Liver (tissue), 9 donors: Measurements from ENCODE around the gene HCN2. TPM values are rescaled to one million over a fixed set of nuclear protein-coding genes. Genes with fewer than 3 reads are reported as not detected.

Experiments
- DNase-seq: peaks from one replicate; pipeline ENCODE4 v3.0.0-alpha.2; 2017; ENCODE audit warnings: low spot score
- H3K27ac ChIP-seq, 2 donors: one replicate each; pipeline ENCODE4 v1.7.0; 2013; ENCODE audit warnings: inconsistent platforms in 2 of 2, low read length in 2 of 2, control low read depth in 1 of 2, low read depth in 1 of 2, mild to moderate bottlenecking in 1 of 2
- H3K27me3 ChIP-seq, 4 donors: one replicate each; pipeline versions ENCODE4 v1.6.1 to v1.7.0; 2013; ENCODE audit warnings: low read length in 3 of 4, inconsistent platforms in 1 of 4, mild to moderate bottlenecking in 1 of 4, moderate library complexity in 1 of 4; ENCODE audit not compliant: control insufficient read depth in 4 of 4, insufficient read depth in 4 of 4
- H3K36me3 ChIP-seq, 4 donors: one replicate each; pipeline versions ENCODE4 v1.6.1 to v1.7.0; 2013; ENCODE audit warnings: low read length in 3 of 4, mild to moderate bottlenecking in 3 of 4, low read depth in 1 of 4, moderate library complexity in 1 of 4; ENCODE audit not compliant: control insufficient read depth in 4 of 4, insufficient read depth in 3 of 4
- H3K4me1 ChIP-seq, 4 donors: one replicate each; pipeline versions ENCODE4 v1.6.1 to v1.7.0; 2013; ENCODE audit warnings: low read length in 3 of 4, mild to moderate bottlenecking in 3 of 4, moderate library complexity in 1 of 4; ENCODE audit not compliant: control insufficient read depth in 4 of 4, insufficient read depth in 4 of 4
- H3K4me3 ChIP-seq, 3 donors: one replicate each; pipeline versions ENCODE4 v1.6.1 to v1.7.0; 2013; ENCODE audit warnings: low read length in 3 of 3, control low read depth in 1 of 3, low read depth in 1 of 3, mild to moderate bottlenecking in 1 of 3
- H3K9ac ChIP-seq, 2 donors: one replicate each; pipeline ENCODE4 v1.7.0; 2013; ENCODE audit warnings: low read length in 2 of 2, mild to moderate bottlenecking in 2 of 2, moderate library complexity in 2 of 2, control low read depth in 1 of 2, low read depth in 1 of 2
- H3K9me3 ChIP-seq, 4 donors: one replicate each; pipeline versions ENCODE4 v1.6.1 to v1.7.0; 2013; ENCODE audit warnings: low read length in 3 of 4; ENCODE audit not compliant: control insufficient read depth in 4 of 4
- EGR1 ChIP-seq, 2 donors: IDR thresholded peaks; 2 replicates each; pipeline ENCODE4 v1.6.1; 2016 to 2018; ENCODE audit warnings: antibody characterized with exemption in 2 of 2, low read depth in 2 of 2
- FOXA1 ChIP-seq: IDR thresholded peaks from 2 replicates; pipeline ENCODE4 v1.6.1; 2016; ENCODE audit warnings: antibody characterized with exemption
- FOXA2 ChIP-seq: IDR thresholded peaks from 2 replicates; pipeline ENCODE4 v1.6.1; 2016; ENCODE audit warnings: antibody characterized with exemption
- GABPA ChIP-seq, 2 donors: IDR thresholded peaks in 1 of 2; conservative IDR thresholded peaks in 1 of 2; 2 replicates each; pipeline ENCODE4 v1.6.1; 2016; ENCODE audit warnings: antibody characterized with exemption in 2 of 2, mild to moderate bottlenecking in 1 of 2, moderate library complexity in 1 of 2
- HNF4A ChIP-seq, 2 donors: conservative IDR thresholded peaks; 2 replicates each; pipeline ENCODE4 v1.6.1; 2016; ENCODE audit warnings: antibody characterized with exemption in 2 of 2, mild to moderate bottlenecking in 2 of 2
- HNF4G ChIP-seq: IDR thresholded peaks from 2 replicates; pipeline ENCODE4 v1.6.1; 2016; ENCODE audit warnings: antibody characterized with exemption
- JUND ChIP-seq, 2 donors: IDR thresholded peaks; 2 replicates each; pipeline ENCODE4 v1.6.1; 2016; ENCODE audit warnings: antibody characterized with exemption in 2 of 2
- NR2F2 ChIP-seq: IDR thresholded peaks from 2 replicates; pipeline ENCODE4 v1.6.1; 2016; ENCODE audit warnings: antibody characterized with exemption
- RAD21 ChIP-seq, 2 donors: IDR thresholded peaks; 2 replicates each; pipeline ENCODE4 v1.6.1; 2016; ENCODE audit warnings: antibody characterized with exemption in 2 of 2, mild to moderate bottlenecking in 2 of 2
- RXRA ChIP-seq, 2 donors: IDR thresholded peaks; 2 replicates each; pipeline ENCODE4 v1.6.1; 2017 to 2018; ENCODE audit warnings: antibody characterized with exemption in 2 of 2, mild to moderate bottlenecking in 1 of 2
- SP1 ChIP-seq: IDR thresholded peaks from 2 replicates; pipeline ENCODE4 v1.6.1; 2018; ENCODE audit warnings: antibody characterized with exemption, mild to moderate bottlenecking
- TAF1 ChIP-seq: conservative IDR thresholded peaks from 2 replicates; pipeline ENCODE4 v1.6.1; 2016; ENCODE audit warnings: antibody characterized with exemption, mild to moderate bottlenecking
- YY1 ChIP-seq: IDR thresholded peaks from 2 replicates; pipeline ENCODE4 v1.6.1; 2016; ENCODE audit warnings: antibody characterized with exemption, mild to moderate bottlenecking
- WGBS: extraction: QIAGEN DNeasy Blood & Tissue Kit; methylation state at CpG from one replicate; pipeline ENCODE4 v1.1.7; 2013; 5-methylcytosine and 5-hydroxymethylcytosine counted together
- polyA plus RNA-seq, 2 donors: library from polyadenylated mRNA; stranded (reverse) in 1 of 2; unstranded in 1 of 2; fragments of 200-250 nt in 1 of 2; fragments of >200 nt in 1 of 2; fragmentation: Nextera tagmentation in 1 of 2; extraction: Ambion mirVana in 1 of 2; gene quantifications; one replicate each; pipeline versions ENCODE4 v1.2.1 to v1.2.3, GENCODE V29; 2013 to 2015
- total RNA-seq, 2 donors: library from RNA; depleted of rRNA; stranded (reverse); fragments of >200 nt; gene quantifications; one replicate each; pipeline ENCODE4 v1.2.3, GENCODE V29; 2014
- TF ChIP-seq, protein P1 (sequence below): IDR thresholded peaks from 2 replicates; pipeline ENCODE4 v1.6.1; 2016; ENCODE audit warnings: antibody characterized with exemption
- TF ChIP-seq, protein P2 (sequence below): IDR thresholded peaks from 2 replicates; pipeline ENCODE4 v1.6.1; 2016; ENCODE audit warnings: antibody characterized with exemption
- TF ChIP-seq, protein P3 (sequence below): fragments of 150-350 bp; IDR thresholded peaks from 2 replicates; pipeline ENCODE4 v1.5.1; 2017; ENCODE audit warnings: improper control_type of control experiment, low read depth, low read length; ENCODE audit not compliant: missing input control
- TF ChIP-seq, protein P4 (sequence below): IDR thresholded peaks from 2 replicates; pipeline ENCODE4 v1.6.1; 2016; ENCODE audit warnings: antibody characterized with exemption
- TF ChIP-seq, protein P5 (sequence below): IDR thresholded peaks from 2 replicates; pipeline ENCODE4 v1.6.1; 2016; ENCODE audit warnings: antibody characterized with exemption, mild to moderate bottlenecking
- donor health status: healthy.
- donor health status: healthy.
- donor health status: healthy.
- donor health status: healthy.
- donor health status: healthy.

Gene HCN2
- total and polyA plus RNA-seq, 4 donors: 0.05 to 0.17 (median 0.13) TPM; not detected in 1

DNA sequence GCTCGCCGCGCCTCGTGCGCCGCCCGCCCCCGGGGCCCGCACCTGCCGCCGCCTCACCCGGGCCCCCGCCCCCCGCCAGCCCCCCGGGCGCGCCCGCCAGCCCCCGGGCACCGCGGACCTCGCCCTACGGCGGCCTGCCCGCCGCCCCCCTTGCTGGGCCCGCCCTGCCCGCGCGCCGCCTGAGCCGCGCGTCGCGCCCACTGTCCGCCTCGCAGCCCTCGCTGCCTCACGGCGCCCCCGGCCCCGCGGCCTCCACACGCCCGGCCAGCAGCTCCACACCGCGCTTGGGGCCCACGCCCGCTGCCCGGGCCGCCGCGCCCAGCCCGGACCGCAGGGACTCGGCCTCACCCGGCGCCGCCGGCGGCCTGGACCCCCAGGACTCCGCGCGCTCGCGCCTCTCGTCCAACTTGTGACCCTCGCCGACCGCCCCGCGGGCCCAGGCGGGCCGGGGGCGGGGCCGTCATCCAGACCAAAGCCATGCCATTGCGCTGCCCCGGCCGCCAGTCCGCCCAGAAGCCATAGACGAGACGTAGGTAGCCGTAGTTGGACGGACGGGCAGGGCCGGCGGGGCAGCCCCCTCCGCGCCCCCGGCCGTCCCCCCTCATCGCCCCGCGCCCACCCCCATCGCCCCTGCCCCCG, 26.5 kb downstream of the HCN2 start:
- H3K9me3 ChIP-seq: no peaks in the 10 kb centered on the region
- WGBS: 23% methylated on average over 96 of the region's 97 CpGs
- no peak for DNase-seq
- H3K4me1 ChIP-seq: peaks cover 0 to 4% (median 2%) of the 10 kb centered on the region in 4 donors
- TF ChIP-seq FOXA1: no peak
- TF ChIP-seq SP1: no peak
- TF ChIP-seq YY1: no peak
- TF ChIP-seq FOXA2: no peak
- no peak for TF ChIP-seq GABPA (IDR thresholded peaks at IDR 0.05 in 1 of 2, conservative IDR thresholded peaks at IDR 0.05 in 1 of 2)
- TF ChIP-seq, protein P1, sequence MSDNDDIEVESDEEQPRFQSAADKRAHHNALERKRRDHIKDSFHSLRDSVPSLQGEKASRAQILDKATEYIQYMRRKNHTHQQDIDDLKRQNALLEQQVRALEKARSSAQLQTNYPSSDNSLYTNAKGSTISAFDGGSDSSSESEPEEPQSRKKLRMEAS: no peak
- TF ChIP-seq, protein P2, sequence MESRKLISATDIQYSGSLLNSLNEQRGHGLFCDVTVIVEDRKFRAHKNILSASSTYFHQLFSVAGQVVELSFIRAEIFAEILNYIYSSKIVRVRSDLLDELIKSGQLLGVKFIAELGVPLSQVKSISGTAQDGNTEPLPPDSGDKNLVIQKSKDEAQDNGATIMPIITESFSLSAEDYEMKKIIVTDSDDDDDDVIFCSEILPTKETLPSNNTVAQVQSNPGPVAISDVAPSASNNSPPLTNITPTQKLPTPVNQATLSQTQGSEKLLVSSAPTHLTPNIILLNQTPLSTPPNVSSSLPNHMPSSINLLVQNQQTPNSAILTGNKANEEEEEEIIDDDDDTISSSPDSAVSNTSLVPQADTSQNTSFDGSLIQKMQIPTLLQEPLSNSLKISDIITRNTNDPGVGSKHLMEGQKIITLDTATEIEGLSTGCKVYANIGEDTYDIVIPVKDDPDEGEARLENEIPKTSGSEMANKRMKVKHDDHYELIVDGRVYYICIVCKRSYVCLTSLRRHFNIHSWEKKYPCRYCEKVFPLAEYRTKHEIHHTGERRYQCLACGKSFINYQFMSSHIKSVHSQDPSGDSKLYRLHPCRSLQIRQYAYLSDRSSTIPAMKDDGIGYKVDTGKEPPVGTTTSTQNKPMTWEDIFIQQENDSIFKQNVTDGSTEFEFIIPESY: no peak
- TF ChIP-seq HNF4G: no peak
- TF ChIP-seq TAF1: no peak
- TF ChIP-seq JUND (IDR thresholded peaks at IDR 0.05): no peak
- TF ChIP-seq HNF4A (conservative IDR thresholded peaks at IDR 0.05): no peak
- no peak for TF ChIP-seq NR2F2
- TF ChIP-seq, protein P3, sequence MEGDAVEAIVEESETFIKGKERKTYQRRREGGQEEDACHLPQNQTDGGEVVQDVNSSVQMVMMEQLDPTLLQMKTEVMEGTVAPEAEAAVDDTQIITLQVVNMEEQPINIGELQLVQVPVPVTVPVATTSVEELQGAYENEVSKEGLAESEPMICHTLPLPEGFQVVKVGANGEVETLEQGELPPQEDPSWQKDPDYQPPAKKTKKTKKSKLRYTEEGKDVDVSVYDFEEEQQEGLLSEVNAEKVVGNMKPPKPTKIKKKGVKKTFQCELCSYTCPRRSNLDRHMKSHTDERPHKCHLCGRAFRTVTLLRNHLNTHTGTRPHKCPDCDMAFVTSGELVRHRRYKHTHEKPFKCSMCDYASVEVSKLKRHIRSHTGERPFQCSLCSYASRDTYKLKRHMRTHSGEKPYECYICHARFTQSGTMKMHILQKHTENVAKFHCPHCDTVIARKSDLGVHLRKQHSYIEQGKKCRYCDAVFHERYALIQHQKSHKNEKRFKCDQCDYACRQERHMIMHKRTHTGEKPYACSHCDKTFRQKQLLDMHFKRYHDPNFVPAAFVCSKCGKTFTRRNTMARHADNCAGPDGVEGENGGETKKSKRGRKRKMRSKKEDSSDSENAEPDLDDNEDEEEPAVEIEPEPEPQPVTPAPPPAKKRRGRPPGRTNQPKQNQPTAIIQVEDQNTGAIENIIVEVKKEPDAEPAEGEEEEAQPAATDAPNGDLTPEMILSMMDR: no peak
- no peak for TF ChIP-seq RXRA (IDR thresholded peaks at IDR 0.05)
- TF ChIP-seq, protein P4, sequence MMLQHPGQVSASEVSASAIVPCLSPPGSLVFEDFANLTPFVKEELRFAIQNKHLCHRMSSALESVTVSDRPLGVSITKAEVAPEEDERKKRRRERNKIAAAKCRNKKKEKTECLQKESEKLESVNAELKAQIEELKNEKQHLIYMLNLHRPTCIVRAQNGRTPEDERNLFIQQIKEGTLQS: no peak
- TF ChIP-seq RAD21 (IDR thresholded peaks at IDR 0.05): no peak
- TF ChIP-seq, protein P5, sequence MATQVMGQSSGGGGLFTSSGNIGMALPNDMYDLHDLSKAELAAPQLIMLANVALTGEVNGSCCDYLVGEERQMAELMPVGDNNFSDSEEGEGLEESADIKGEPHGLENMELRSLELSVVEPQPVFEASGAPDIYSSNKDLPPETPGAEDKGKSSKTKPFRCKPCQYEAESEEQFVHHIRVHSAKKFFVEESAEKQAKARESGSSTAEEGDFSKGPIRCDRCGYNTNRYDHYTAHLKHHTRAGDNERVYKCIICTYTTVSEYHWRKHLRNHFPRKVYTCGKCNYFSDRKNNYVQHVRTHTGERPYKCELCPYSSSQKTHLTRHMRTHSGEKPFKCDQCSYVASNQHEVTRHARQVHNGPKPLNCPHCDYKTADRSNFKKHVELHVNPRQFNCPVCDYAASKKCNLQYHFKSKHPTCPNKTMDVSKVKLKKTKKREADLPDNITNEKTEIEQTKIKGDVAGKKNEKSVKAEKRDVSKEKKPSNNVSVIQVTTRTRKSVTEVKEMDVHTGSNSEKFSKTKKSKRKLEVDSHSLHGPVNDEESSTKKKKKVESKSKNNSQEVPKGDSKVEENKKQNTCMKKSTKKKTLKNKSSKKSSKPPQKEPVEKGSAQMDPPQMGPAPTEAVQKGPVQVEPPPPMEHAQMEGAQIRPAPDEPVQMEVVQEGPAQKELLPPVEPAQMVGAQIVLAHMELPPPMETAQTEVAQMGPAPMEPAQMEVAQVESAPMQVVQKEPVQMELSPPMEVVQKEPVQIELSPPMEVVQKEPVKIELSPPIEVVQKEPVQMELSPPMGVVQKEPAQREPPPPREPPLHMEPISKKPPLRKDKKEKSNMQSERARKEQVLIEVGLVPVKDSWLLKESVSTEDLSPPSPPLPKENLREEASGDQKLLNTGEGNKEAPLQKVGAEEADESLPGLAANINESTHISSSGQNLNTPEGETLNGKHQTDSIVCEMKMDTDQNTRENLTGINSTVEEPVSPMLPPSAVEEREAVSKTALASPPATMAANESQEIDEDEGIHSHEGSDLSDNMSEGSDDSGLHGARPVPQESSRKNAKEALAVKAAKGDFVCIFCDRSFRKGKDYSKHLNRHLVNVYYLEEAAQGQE: no peak
- no peak for TF ChIP-seq EGR1 (IDR thresholded peaks at IDR 0.05; ENCODE audit: low read depth in 2 of 2)
- no peak overlapping the region for H3K27ac ChIP-seq
- peaks cover 5 to 27% (median 16%) of the 10 kb centered on the region in 4 donors for H3K36me3 ChIP-seq
- no peak overlapping the region for H3K9ac ChIP-seq
- H3K4me3 ChIP-seq: no peak overlapping the region
- H3K27me3 ChIP-seq: no peaks in the 10 kb centered on the region
